ENCODE results near the gene MAPK14.

GRCh38 chr6:36028088-36028876 is 674 bp downstream of the MAPK14 start:
- TF ChIP-seq CTCF (conservative IDR thresholded peaks at IDR 0.05; ENCODE audit: low read depth, low read length) (no peak), POLR2A (IDR thresholded peaks at IDR 0.05; ENCODE audit: low read depth, low read length) (no peak), CEBPB (IDR thresholded peaks at IDR 0.05; ENCODE audit: low read depth, low read length) (no peak)
